ENCODE results near the gene MBD3L5.

DNA sequence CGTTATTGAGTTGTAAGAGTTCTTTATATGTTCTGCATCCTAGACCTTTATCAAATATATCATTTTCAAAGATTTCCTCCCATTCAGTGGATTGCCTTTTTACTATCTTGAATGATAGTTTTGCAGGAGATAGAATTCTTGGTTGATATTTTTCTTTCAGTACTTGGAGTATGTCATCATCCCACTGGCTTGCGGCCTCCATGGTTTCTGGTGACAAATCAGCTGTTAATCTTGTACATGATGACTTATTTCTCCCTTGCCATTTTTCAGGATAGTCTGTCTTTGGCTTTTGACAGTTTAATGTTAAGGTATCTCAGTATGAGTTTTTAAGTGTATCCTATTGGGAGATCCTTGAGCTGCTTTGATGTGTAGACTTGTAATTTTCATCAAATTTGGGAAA lies 47.6 kb downstream of the MBD3L5 start:
- TF ChIP-seq, protein P1, sequence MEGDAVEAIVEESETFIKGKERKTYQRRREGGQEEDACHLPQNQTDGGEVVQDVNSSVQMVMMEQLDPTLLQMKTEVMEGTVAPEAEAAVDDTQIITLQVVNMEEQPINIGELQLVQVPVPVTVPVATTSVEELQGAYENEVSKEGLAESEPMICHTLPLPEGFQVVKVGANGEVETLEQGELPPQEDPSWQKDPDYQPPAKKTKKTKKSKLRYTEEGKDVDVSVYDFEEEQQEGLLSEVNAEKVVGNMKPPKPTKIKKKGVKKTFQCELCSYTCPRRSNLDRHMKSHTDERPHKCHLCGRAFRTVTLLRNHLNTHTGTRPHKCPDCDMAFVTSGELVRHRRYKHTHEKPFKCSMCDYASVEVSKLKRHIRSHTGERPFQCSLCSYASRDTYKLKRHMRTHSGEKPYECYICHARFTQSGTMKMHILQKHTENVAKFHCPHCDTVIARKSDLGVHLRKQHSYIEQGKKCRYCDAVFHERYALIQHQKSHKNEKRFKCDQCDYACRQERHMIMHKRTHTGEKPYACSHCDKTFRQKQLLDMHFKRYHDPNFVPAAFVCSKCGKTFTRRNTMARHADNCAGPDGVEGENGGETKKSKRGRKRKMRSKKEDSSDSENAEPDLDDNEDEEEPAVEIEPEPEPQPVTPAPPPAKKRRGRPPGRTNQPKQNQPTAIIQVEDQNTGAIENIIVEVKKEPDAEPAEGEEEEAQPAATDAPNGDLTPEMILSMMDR (conservative IDR thresholded peaks at IDR 0.05), result no peak
- no peak for TF ChIP-seq EZH2 (IDR thresholded peaks at IDR 0.05; ENCODE audit: low read depth)
